ENCODE results near the gene TTC21A.

DNA sequence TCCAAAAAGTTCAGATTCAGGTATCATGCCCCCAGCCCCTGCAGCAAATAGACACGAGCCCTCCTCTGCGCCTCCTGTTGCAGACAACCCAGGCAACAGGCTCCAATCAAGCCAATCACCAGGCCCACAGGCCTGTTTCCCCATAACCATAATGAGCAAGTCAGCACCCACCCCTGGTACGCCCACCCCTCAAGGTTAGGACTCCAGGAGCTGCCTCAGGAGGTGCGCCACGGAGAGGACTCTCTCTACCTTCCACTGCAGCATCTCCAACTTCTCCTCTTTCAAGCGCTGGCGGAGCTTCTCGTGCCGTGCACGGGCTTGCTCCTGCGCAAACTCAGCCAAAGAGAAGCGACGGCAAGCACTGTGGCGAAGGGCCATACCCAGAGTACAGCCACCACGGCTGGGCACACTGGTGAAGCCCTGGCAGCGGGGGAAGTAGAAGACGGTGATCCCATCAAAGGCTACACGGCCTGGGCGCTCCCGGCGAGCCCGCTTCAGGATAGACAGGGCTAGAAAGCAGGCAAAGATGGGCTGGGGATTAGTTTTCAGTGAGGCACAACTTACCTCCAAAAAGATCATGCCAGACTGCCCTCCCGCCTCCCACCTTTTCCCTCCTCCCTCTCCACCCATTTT lies 37.4 kb downstream of the TTC21A start:
- TF ChIP-seq ZNF788 (CRISPR knock-in tag; IDR thresholded peaks at IDR 0.05; ENCODE audit: borderline replicate concordance) (no peak), ZNF83 (CRISPR knock-in tag; IDR thresholded peaks at IDR 0.05; ENCODE audit: borderline replicate concordance) (no peak)
- TF ChIP-seq, protein P1, sequence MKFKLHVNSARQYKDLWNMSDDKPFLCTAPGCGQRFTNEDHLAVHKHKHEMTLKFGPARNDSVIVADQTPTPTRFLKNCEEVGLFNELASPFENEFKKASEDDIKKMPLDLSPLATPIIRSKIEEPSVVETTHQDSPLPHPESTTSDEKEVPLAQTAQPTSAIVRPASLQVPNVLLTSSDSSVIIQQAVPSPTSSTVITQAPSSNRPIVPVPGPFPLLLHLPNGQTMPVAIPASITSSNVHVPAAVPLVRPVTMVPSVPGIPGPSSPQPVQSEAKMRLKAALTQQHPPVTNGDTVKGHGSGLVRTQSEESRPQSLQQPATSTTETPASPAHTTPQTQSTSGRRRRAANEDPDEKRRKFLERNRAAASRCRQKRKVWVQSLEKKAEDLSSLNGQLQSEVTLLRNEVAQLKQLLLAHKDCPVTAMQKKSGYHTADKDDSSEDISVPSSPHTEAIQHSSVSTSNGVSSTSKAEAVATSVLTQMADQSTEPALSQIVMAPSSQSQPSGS (CRISPR knock-in tag; IDR thresholded peaks at IDR 0.05): no peak
- TF ChIP-seq, protein P2, sequence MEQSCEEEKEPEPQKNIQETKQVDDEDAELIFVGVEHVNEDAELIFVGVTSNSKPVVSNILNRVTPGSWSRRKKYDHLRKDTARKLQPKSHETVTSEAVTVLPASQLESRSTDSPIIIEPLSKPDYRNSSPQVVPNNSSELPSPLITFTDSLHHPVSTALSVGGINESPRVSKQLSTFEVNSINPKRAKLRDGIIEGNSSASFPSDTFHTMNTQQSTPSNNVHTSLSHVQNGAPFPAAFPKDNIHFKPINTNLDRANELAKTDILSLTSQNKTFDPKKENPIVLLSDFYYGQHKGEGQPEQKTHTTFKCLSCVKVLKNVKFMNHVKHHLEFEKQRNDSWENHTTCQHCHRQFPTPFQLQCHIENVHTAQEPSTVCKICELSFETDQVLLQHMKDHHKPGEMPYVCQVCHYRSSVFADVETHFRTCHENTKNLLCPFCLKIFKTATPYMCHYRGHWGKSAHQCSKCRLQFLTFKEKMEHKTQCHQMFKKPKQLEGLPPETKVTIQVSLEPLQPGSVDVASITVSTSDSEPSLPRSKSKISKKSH (CRISPR knock-in tag; IDR thresholded peaks at IDR 0.05; ENCODE audit: borderline replicate concordance): no peak

Data from HepG2 (cell line).